HL-60 (cell line): Measurements from ENCODE around the gene KRTAP10-2.
"Not testable (repeated sequence)": the region's sequence is repeated elsewhere in the genome, so short reads cannot be mapped to it uniquely, and the experiment has no call there.

Experiments used
- DNase-seq, 2 experiments: peaks; one replicate each; pipeline ENCODE4 v3.0.0-alpha.2; 2010 to 2020; ENCODE audit warnings: low read depth in 1 of 2, low spot score in 1 of 2
- H3K27ac ChIP-seq: fragments of 250-450 bp; sonication (Bioruptor Pico); replicated peaks from 2 replicates; pipeline ENCODE4 v1.5.1; 2020; ENCODE audit warnings: mild to moderate bottlenecking, moderate library complexity
- H3K27me3 ChIP-seq: fragments of 250-450 bp; sonication (Bioruptor Pico); 2 replicates; pipeline ENCODE4 v1.5.1; 2021; ENCODE audit warnings: mild to moderate bottlenecking, moderate library complexity; ENCODE audit not compliant: insufficient read depth, poor library complexity, severe bottlenecking
- H3K4me3 ChIP-seq: replicated peaks from 2 replicates; pipeline ENCODE4 v1.5.1; 2011; ENCODE audit warnings: mild to moderate bottlenecking, control low read depth, low read length; ENCODE audit not compliant: insufficient read depth
- GABPA ChIP-seq: IDR thresholded peaks from 2 replicates; pipeline ENCODE4 v1.6.1; 2012; ENCODE audit warnings: low read depth
- POLR2AphosphoS5 ChIP-seq: IDR thresholded peaks from 2 replicates; pipeline ENCODE4 v1.6.1; 2012; ENCODE audit warnings: low read depth
- SPI1 ChIP-seq: IDR thresholded peaks from 2 replicates; pipeline ENCODE4 v1.6.1; 2012; ENCODE audit warnings: low read depth, mild to moderate bottlenecking, borderline replicate concordance
- TF ChIP-seq, protein P1 (sequence below): IDR thresholded peaks from 2 replicates; pipeline ENCODE4 v1.6.1; 2012; ENCODE audit warnings: low read depth; ENCODE audit not compliant: insufficient replicate concordance
- TF ChIP-seq, protein P2 (sequence below): IDR thresholded peaks from one replicate; pipeline ENCODE4 v1.5.1; 2011; ENCODE audit warnings: low read length, control low read depth, inconsistent platforms; ENCODE audit not compliant: insufficient read depth

KRTAP10-2 gene

DNA sequence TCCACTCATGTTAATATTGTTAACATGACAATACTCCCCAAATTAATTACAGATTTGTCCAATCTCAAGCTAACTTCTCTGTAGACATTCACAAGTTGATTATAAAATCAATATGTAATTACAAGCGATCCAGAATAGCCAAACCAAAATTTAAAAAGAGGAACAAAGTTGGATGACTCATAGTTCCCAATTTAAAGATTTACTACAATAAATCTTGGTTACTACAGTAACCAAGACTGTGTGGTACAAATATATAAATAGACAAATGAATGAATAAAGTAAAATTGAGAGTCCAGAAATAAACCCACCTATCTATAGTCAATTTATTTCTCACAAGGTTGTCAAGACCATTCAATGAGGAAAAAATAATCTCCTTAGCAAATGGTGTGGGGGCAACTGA lies 15.1 kb upstream of the KRTAP10-2 start:
- DNase-seq = no peak
- Histone ChIP-seq H3K27me3 (no peaks in the 10 kb centered on the region), H3K4me3 (no peak overlapping the region), H3K27ac (no peak overlapping the region)
- TF ChIP-seq SPI1 = no peak

DNA sequence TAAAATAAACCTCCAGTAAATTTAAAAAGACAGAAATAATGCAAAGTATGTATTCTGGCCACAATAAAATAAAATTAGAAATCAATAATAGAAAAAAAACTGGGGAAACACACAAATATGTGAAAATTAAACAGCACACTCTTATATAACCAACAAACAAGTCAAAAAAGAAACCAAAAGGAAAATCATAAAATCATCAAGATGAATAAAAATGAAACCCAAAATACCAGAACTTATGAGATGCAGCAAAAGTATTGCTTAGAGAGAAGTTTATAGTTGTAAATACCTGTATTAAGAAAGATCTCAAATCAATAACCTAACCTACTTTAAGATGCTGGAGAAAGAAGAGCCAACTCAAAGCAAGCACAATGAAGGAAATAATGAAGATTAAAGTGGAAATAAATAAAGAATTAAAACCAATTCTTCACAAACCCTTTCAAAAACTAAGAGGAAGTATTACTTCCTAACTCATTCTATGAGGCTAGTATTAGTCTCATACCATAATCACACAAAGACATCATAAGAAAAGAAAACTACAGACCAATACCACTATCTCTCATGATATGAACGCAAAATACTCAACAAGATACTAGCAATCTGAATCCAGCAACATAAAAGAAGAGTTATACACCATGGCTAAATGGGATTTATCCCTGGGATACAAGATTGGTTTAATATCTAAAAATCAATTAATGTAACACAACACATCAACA lies 13.7 kb upstream of the KRTAP10-2 start:
- no peak overlapping the region for H3K4me3 ChIP-seq

GRCh38 chr21:44564099-44564498 lies 12.8 kb upstream of the KRTAP10-2 start:
- no peak for DNase-seq
- H3K4me3 ChIP-seq = no peak overlapping the region

More for the DNA sequence above, 13.7 kb upstream of the KRTAP10-2 start:
- Histone ChIP-seq H3K27ac (no peak overlapping the region), H3K27me3 (peaks cover 3% of the 10 kb centered on the region)
- TF ChIP-seq, protein P1, sequence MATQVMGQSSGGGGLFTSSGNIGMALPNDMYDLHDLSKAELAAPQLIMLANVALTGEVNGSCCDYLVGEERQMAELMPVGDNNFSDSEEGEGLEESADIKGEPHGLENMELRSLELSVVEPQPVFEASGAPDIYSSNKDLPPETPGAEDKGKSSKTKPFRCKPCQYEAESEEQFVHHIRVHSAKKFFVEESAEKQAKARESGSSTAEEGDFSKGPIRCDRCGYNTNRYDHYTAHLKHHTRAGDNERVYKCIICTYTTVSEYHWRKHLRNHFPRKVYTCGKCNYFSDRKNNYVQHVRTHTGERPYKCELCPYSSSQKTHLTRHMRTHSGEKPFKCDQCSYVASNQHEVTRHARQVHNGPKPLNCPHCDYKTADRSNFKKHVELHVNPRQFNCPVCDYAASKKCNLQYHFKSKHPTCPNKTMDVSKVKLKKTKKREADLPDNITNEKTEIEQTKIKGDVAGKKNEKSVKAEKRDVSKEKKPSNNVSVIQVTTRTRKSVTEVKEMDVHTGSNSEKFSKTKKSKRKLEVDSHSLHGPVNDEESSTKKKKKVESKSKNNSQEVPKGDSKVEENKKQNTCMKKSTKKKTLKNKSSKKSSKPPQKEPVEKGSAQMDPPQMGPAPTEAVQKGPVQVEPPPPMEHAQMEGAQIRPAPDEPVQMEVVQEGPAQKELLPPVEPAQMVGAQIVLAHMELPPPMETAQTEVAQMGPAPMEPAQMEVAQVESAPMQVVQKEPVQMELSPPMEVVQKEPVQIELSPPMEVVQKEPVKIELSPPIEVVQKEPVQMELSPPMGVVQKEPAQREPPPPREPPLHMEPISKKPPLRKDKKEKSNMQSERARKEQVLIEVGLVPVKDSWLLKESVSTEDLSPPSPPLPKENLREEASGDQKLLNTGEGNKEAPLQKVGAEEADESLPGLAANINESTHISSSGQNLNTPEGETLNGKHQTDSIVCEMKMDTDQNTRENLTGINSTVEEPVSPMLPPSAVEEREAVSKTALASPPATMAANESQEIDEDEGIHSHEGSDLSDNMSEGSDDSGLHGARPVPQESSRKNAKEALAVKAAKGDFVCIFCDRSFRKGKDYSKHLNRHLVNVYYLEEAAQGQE = no peak
- no peak for TF ChIP-seq POLR2AphosphoS5
- no peak for DNase-seq

GRCh38 chr21:44558695-44559094 lies 7.4 kb upstream of the KRTAP10-2 start, which contains the start of gene KRTAP10-3:
Gene KRTAP10-3 (minus strand): TSS chr21:44558795. CDS start chr21:44558715, 80 bp downstream.
- Histone ChIP-seq H3K27me3 (peaks cover 23% of the 10 kb centered on the region), H3K27ac (no peak within 1 kb of the TSS), H3K4me3 (no peak within 1 kb of the TSS)
- TF ChIP-seq SPI1 (no peak), GABPA (no peak), POLR2AphosphoS5 (no peak)
- TF ChIP-seq, protein P2, sequence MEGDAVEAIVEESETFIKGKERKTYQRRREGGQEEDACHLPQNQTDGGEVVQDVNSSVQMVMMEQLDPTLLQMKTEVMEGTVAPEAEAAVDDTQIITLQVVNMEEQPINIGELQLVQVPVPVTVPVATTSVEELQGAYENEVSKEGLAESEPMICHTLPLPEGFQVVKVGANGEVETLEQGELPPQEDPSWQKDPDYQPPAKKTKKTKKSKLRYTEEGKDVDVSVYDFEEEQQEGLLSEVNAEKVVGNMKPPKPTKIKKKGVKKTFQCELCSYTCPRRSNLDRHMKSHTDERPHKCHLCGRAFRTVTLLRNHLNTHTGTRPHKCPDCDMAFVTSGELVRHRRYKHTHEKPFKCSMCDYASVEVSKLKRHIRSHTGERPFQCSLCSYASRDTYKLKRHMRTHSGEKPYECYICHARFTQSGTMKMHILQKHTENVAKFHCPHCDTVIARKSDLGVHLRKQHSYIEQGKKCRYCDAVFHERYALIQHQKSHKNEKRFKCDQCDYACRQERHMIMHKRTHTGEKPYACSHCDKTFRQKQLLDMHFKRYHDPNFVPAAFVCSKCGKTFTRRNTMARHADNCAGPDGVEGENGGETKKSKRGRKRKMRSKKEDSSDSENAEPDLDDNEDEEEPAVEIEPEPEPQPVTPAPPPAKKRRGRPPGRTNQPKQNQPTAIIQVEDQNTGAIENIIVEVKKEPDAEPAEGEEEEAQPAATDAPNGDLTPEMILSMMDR = no peak
- TF ChIP-seq, protein P1 = no peak
- DNase-seq = no peak

More at GRCh38 chr21:44564099-44564498, 12.8 kb upstream of the KRTAP10-2 start:
- Histone ChIP-seq H3K27me3 (peaks cover 3% of the 10 kb centered on the region), H3K27ac (no peak overlapping the region)
- TF ChIP-seq, protein P2 = no peak
- TF ChIP-seq, protein P1 = no peak
- TF ChIP-seq SPI1 (no peak), POLR2AphosphoS5 (no peak), GABPA (no peak)

GRCh38 chr21:44558329-44558675 lies 7.0 kb upstream of the KRTAP10-2 start:
- H3K27ac ChIP-seq, H3K4me3 ChIP-seq, DNase-seq: not testable (repeated sequence)
- peaks cover 23% of the 10 kb centered on the region for H3K27me3 ChIP-seq
